GM18499 (cell line): ENCODE results near the gene MYO16.

Experiments used
- ATAC-seq: cut with Tn5 transposase; IDR thresholded peaks from one replicate; pipeline ENCODE4 v1.9.1; 2021; ENCODE audit warnings: moderate number of reproducible peaks; ENCODE audit not compliant: insufficient read depth, unreplicated experiment

MYO16 gene

DNA sequence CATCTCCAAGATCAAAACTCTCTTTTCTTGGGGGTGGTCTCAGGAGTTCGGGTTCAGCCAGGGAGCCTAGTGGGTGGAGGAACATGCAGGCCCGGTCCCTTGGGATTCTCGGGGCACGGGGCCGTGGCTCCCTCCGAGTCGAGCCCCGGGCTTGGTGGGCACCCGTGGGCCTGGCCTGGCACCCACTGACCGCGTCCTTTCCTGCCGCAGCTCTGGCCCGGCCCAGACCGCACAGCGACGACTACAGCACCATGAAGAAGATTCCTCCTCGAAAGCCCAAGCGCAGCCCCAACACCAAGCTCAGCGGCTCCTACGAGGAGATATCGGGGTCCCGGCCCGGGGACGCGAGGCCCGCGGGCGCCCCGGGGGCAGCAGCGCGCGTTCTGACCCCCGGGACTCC is 510.6 kb downstream of the MYO16 start:
- no peak for ATAC-seq

DNA sequence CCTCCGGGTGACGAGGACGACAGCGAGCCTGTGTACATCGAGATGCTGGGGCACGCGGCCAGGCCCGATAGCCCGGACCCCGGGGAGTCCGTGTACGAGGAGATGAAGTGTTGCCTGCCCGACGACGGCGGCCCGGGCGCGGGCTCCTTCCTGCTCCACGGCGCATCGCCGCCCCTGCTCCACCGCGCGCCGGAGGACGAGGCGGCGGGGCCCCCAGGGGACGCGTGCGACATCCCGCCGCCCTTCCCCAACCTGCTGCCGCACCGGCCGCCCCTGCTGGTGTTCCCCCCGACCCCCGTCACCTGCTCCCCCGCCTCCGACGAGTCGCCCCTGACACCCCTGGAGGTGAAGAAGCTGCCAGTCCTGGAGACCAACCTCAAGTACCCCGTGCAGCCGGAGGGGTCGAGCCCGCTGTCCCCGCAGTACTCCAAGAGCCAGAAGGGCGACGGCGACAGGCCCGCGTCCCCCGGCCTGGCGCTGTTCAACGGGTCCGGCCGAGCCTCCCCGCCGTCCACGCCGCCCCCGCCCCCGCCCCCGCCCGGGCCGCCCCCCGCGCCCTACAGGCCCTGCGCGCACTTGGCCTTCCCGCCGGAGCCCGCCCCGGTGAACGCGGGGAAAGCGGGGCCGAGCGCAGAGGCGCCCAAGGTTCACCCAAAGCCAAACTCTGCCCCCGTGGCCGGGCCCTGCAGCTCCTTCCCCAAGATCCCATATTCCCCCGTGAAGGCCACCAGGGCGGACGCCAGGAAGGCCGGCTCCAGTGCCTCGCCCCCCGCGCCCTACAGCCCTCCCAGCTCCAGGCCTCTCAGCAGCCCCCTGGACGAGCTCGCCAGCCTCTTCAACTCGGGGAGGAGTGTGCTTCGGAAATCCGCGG is 511.3 kb downstream of the MYO16 start:
- no peak for ATAC-seq

- ATAC-seq = no peak
Measured at GRCh38 chr13:109141706-109142105, 512.3 kb downstream of the MYO16 start.

DNA sequence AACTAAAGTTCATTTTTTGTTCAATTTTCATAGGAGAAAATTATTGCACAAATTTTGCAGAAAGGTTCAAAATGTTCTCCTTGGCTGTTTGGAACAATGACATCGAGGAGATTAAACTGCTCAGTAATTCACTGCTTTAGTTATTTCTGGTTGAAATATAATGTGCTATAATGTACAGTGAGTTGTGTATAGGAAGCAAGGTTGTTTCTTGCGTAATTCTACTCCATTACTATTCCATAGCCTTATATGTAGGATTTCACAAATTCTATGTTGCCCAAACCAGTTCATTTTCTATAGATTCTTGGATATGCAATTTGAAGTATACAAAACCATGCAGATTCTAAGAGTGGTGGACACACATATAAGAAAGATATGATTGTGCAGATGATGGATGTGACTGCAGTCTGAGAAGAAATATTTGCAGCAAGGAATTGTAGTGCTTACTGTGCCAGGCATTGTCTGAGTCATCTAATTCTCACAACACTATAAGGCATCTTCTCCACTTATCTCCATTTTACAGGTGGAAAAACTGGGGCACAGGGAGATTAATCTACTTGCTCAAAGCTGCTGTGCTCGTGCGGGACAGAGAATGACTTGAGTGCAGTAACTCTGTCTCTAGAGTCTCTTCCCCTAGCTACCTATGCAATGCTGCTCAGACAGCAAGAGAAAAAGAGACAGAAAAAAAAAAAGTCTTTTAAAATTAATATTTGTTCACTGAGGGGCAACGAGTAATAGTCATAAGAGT is 515.5 kb downstream of the MYO16 start:
- no peak for ATAC-seq

- ATAC-seq = no peak
Measured at GRCh38 chr13:109145631-109146030, 516.2 kb downstream of the MYO16 start.

DNA sequence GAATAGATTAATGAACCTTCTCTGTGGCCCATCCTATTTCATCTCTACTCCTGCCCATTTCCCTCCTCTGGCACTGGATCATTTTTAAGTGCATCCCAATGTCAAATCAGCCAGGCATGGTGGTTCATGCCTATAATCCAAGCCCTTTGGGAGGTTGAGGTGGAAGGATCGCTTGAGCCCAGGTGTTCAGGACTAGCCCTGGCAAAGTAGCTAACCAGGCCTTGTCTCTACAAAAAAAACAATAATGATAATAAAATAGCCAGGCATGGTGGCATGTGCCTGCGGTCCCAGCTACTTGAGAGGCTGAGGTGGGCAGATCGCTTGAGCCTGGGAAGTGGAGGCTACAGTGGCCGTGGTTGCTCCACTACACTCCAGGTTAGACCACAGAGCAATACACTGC is 517.0 kb downstream of the MYO16 start:
- no peak for ATAC-seq

GRCh38 chr13:109146912-109147647 is 517.7 kb downstream of the MYO16 start:
- no peak for ATAC-seq

DNA sequence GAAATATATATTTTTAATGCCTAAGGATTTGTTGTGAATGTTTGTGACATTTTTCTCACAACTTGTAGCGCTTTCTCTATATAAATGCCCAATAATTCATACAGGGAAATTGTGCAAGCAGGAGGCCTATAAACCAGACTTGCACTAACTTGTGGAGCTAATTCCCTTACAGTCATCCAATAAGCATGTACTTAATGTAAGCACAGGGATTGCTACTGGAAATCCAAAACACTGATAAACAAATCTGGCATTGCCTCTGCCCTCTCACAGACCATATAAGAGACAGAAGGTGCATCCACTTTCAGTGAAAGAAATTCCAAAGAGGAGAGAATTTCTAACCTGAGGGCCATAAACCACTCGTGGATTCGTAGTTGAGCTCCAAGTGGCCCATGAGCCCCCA is 518.8 kb downstream of the MYO16 start:
- ATAC-seq = no peak

- no peak for ATAC-seq
Measured at GRCh38 chr13:109150696-109151095, 521.3 kb downstream of the MYO16 start.

DNA sequence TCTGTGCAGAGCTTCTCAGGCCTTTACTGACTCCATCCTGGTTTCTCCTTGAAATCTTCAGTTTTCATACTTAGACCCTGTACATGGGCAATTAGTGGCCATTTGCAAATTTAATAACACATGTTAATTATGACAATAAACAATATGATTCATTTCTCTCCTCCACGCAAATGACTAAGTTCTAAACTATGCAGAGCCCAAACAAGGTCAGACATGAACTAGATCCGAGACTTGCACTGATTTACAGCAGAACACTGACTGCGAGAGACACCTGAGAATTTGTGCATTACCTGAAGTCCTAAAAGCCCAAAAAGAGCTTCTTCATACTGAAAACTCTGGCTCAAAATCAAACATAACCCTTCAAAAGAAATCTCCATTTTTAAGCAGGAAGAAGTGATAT is 521.8 kb downstream of the MYO16 start:
- ATAC-seq = no peak

DNA sequence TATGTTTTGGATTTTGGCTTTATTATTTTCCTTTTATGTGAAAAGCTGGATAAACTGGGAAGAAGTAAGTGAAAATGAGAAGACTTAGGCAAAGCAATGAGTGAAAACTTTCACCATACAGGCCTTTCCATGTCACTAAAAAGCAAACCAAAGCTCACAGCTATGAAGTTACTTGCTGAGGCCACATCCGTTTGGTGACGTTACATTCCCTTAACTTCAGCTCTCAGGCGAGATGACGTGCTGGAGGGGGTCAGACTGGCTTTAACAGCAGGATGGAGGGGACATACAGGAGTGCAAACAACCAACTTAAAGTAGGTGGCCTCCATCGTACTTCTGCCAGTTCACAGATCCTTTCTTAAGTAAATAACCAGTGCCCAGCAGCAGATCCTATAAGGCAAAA is 522.3 kb downstream of the MYO16 start:
- ATAC-seq = no peak

- ATAC-seq = no peak
Measured at GRCh38 chr13:109152311-109152820, 523.0 kb downstream of the MYO16 start.

DNA sequence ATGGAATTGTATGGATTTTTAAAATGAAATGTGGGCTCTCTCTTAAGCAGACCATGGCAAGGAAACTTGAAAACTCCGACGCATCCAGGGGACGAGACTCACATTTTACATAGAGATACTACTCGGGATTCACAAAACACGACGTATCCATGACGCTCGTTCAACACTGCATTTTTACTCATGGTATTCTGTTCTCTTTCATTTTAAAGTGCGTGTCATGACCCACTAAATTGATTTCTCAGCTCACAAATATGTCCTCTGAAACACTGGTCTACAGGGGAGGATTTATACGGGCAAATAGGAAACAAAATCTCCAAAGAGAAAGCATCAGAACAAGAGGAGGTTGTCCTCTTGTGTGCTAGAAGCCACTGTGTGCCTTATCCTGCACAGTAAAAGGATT is 523.5 kb downstream of the MYO16 start:
- no peak for ATAC-seq

DNA sequence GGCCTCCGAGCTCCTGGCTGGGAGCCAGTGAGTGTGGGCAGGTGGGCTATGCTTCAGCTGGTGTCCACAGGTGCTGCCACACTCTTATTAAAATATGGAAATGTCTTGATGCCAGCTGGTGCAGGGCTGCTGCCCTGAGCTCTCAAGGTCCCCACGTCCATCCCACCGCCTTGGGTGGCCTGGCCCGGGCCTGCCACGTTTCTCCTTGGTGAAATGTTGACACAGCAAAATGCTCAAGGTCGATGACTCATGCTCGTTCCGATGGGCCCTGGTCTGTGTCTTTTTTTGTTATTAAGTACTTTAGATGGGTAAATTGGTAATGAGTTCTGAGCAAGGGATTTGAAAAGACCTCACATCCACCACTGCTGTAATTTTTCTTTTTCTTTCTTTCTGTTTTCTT is 524.7 kb downstream of the MYO16 start:
- no peak for ATAC-seq

- ATAC-seq = no peak
Measured at GRCh38 chr13:109154546-109154945, 525.1 kb downstream of the MYO16 start.

DNA sequence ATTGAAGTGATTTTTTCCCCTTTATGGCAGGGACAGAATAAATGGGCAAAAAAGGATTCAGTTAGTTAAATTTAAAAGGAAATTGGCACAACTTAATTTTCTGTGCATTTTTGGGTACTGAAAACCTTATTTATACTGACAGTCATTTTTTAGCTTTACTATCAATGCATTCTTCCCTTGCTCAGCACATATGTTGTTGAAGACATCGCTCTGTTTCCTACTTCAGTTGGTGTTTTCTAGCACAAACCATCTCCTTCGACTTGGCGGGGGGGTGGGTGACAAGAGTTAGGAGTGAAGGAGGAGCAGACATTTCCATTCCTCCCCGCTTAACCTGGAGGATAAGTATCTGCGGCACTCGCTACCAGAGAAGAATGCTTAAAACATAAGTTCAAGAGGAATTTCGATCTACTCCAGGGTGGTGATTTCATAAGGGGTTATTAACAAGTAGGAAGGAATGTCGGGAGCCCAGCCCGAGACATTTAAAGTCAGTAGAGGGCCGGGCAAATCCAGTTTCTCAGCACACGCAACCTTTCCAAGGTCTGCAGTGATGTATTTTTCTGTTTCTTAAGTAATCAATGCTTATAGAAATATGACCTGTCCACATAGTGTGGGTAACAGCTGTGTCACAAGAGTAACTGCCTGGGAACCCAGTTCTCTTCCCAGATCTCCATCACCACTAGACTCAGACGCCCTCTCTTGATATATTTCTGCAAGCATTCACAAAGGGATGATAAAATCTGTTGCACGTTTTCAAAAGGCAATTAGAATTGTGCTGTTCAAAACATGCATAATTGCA is 525.8 kb downstream of the MYO16 start:
- no peak for ATAC-seq

DNA sequence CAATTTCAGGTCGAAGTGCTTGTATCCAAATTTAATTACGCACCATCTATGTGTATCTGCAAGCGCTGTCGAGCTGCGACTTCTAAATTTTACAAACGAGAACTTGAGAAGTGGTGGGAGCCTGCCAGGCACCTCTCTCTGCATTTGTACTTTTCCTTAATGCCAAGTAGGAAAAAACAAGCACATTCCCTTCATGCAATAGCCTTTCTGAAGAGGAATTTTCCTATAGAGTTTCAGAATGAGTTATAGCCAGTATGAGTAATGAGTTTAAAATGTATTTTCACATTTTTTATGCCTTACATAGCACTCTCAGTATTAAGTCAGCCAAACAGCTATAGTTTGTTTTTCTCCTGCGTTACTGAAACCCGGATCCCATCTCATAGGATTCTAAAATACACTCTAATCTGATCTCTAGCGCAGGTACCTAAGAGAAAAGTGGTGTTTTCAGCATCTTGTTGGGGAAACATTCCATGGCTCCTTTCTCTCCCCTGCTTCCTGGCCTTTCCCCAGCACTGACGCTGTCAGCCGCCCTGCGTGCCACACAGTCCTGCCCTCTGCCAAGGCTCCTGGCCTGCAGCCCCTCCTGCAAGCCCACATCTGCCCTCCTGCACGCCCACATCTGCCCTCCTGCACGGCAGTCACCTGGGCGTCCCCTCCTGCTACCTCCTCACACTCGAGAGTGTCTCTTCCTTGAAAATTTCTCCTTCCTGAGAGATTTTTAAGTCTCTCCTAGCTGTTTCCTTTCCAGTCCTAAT is 526.9 kb downstream of the MYO16 start:
- ATAC-seq = no peak

DNA sequence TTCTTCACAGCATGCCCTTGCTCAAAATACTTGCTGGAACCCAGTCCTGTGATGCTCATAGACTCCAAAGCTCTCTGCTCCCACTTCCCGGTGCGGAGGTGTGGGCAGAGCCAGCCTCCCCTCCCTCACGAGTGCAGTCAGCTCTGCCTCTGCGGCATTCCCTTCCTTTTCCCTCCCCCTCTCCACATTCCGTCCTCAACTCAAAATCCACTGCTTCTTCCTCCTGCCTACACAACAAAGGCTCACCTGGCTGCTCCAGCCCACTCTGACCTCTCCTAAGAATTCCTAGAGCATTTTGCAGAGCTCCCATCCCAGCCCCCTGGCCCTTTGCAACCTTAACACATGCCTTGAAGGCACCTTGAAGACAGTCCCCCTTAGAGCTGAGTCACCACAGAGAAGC is 527.9 kb downstream of the MYO16 start:
- no peak for ATAC-seq

DNA sequence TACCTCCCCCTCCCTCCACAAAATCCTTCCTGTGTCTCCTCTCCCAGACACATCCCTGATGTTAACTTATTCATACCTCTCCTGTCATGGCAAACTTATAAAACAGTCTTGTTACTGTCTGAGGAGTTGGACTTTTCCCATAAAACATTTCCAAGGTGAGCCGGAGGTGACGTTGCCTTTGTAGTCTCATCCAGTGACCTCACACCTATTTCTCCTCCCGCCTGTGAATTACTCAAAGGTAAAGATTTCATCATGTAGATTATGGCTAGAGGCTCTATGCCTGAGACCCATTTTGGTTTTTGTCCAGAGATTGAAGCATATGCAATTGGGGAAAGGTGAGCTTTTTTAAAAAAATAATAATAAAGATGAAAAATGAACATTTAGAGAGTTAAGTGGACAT is 529.0 kb downstream of the MYO16 start:
- no peak for ATAC-seq
